Fibroblast of mammary gland (primary cell): ENCODE data around the gene GSTM1.

Experiments used
- DNase-seq: peaks from one replicate; pipeline ENCODE4 v3.0.0-alpha.2; 2010; ENCODE audit warnings: low read depth
- H3K4me3 ChIP-seq: 2 replicates; pipeline ENCODE4 v1.5.1; 2011; ENCODE audit warnings: low read depth, mild to moderate bottlenecking, low read length, moderate library complexity; ENCODE audit not compliant: control insufficient read depth
- TF ChIP-seq, protein P1 (sequence below): conservative IDR thresholded peaks from 2 replicates; pipeline ENCODE4 v1.5.1; 2011; ENCODE audit warnings: low read depth, low read length, inconsistent platforms; ENCODE audit not compliant: control insufficient read depth, insufficient read depth

Gene GSTM1

DNA sequence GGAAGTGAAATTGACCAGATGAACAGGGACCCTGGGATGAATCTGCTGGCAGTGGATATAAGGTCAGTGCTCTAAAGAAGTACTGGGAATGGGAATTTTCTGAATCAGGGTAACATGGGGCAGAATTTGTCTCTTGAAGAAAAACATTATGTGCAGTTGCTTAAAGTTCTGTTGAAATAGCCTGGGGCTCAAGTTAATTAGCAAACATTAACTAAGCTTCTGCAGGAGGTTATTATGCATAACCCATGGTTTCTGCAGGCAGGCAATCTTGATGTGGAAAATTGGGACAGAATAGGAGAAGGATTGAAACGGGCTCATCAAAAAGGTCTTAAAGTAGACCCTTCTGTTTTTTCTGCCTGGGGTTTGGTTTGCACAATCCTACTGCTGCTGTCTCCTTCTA, 38.4 kb downstream of the GSTM1 start:
- TF ChIP-seq, protein P1, sequence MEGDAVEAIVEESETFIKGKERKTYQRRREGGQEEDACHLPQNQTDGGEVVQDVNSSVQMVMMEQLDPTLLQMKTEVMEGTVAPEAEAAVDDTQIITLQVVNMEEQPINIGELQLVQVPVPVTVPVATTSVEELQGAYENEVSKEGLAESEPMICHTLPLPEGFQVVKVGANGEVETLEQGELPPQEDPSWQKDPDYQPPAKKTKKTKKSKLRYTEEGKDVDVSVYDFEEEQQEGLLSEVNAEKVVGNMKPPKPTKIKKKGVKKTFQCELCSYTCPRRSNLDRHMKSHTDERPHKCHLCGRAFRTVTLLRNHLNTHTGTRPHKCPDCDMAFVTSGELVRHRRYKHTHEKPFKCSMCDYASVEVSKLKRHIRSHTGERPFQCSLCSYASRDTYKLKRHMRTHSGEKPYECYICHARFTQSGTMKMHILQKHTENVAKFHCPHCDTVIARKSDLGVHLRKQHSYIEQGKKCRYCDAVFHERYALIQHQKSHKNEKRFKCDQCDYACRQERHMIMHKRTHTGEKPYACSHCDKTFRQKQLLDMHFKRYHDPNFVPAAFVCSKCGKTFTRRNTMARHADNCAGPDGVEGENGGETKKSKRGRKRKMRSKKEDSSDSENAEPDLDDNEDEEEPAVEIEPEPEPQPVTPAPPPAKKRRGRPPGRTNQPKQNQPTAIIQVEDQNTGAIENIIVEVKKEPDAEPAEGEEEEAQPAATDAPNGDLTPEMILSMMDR = no peak
- no peak overlapping the region for H3K4me3 ChIP-seq
- DNase-seq = no peak

DNA sequence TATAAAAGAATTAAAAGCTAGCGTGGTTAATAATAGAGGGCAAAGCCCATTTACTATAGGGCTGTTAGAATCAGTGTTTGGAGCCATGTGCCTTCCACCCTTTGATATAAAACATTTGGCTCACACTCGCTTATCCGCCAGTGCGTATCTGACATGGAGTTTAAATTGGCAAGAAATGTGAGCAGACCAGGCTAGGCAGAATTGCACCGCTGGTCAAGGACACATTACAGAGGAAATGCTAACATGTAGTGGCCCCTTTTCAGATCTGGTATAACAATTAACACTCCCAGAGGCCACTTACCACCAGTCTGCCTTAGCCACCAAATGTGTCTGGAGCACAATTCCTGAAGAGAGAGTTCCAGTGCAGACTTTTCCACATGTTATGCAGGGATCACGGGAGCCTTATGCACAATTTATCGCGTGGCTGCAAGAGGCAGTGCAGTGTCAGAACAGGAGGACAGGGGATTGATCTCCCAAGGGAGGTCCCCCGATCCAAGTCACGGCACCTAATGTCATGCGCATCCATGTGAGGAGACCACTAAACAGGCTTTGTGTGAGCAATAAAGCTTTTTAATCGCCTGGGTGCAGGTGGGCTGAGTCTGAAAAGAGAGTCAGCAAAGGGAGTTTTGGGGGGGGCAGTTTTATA, 39.2 kb downstream of the GSTM1 start:
- DNase-seq = no peak
- H3K4me3 ChIP-seq = no peak overlapping the region
- TF ChIP-seq, protein P1 = no peak

DNA sequence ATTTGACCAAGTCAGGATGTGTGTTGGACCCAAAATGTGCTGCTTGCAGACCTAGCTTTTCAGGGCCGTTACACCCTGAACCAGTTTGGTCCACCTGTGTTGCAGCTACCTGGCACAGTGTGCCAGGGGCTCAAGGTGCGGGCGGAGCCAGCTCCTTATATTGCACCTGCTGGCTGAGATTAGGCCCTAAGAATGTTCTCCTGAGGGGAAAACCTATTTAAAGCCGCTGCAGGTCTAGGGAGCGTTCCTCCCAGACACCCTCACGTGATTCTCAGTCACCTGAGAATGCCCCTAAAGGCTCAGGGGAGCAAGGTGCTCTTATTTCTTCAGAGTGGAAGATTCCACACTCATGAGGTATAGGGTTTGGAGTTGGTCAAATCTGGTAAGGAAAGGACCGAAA, 41.3 kb downstream of the GSTM1 start:
- no peak overlapping the region for H3K4me3 ChIP-seq
- TF ChIP-seq, protein P1 = no peak

DNA sequence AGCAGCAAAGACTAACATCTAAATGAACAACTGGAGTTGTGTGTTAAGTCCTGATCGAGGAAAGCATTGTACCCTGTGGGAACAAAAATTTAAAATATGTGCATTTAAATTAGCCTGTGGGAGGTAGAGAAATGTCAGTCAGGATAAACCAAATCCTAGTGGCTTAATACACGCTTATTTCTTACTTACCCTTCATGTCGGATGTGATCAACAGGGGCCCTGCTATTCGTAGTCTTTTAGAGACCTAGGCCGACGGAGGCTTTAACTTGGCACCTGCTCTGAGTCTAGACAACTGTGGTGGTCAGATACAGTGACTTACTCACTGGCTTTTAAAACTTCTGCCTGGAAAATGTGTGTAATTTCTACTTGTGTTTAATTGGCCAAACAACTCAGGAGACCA, 43.0 kb downstream of the GSTM1 start:
- H3K4me3 ChIP-seq = no peak overlapping the region
- no peak for DNase-seq
- TF ChIP-seq, protein P1 = no peak

More for the DNA sequence above, 41.3 kb downstream of the GSTM1 start:
- DNase-seq = no peak

DNA sequence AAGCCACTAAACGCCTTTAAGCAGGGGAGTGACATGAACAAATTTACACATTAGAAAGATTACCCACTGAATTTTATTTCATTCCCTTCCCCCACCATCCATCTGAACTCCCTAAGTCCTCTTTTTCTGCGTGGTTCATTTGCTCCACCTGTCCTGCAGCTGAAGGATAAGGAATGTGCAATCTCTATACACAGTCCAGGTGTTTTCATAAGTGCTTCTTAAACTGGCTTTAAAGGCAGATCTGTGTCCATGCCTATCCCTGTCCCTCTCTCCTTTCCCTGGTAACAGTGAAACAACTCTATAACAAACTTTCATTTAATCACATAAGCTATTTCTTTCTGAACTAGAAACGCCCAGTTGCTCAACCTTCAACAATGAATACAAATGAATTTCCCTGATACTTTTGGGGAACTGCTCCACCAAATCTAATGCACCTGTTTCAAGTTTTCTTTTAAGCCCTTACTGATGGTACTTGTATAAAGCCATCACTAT, 44.8 kb downstream of the GSTM1 start:
- no peak for DNase-seq
- TF ChIP-seq, protein P1 = no peak

DNA sequence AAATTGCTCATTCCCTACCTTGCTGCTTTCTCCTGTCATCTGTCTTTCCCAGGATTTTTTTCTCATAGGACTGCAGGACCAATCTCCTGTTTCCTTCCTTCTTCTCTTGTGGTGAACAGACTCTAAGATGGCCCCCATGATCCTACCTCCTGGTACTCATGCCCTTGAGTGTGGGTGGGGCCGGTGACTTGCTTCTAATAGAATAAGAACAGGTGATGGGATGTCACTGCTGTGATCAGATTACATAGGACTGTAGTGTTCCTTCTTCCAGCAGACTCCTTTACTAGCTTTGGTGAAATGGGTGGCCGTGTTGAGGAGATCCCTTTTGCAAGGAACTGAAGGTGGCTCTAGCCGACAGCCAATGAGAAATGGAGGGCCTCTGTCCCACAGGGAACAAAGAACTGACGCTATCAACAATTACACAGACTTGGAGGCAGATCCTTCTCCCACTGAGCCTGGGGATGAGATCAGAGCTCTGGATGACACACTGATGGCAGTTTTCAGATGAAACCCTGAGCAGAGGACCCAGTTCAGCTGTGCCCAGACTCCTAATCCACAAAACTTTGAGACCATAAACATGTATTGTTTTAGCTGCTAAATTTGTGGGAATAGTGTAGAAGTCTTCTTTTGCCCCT, 45.7 kb downstream of the GSTM1 start:
- no peak overlapping the region for H3K4me3 ChIP-seq
- TF ChIP-seq, protein P1 = no peak
- no peak for DNase-seq

More for the DNA sequence above, 44.8 kb downstream of the GSTM1 start:
- no peak overlapping the region for H3K4me3 ChIP-seq
